ENCODE data around the gene GPD2. TPM values are rescaled to one million over a fixed set of nuclear protein-coding genes. Genes with fewer than 3 reads are reported as not detected.
A peak's percentile ranks its signal among the peaks of the same experiment; 100 is the strongest.
"Not testable (repeated sequence)": the region's sequence is repeated elsewhere in the genome, so short reads cannot be mapped to it uniquely, and the experiment has no call there.

Gene GPD2
- total RNA-seq, 1 donor from 2014 or later, result 21.0 TPM

- no peak for DNase-seq (ENCODE audit: low read depth in 2 of 2)
Measured at GRCh38 chr2:156526950-156527636, 90.9 kb downstream of the GPD2 start.

GRCh38 chr2:156528583-156528982, 92.4 kb downstream of the GPD2 start:
- DNase-seq (ENCODE audit: low read depth in 2 of 2), result not testable (repeated sequence)

GRCh38 chr2:156532989-156533388, 96.8 kb downstream of the GPD2 start:
- DNase-seq (ENCODE audit: low read depth in 2 of 2), result no peak

- DNase-seq (ENCODE audit: low read depth in 2 of 2), result no peak
Measured at GRCh38 chr2:156536534-156536933, 100.4 kb downstream of the GPD2 start.

- DNase-seq (ENCODE audit: low read depth in 2 of 2), result peak in 1 of 2 donors; percentile 36
Measured at GRCh38 chr2:156537141-156537540, 101.0 kb downstream of the GPD2 start.

- no peak for DNase-seq (ENCODE audit: low read depth in 2 of 2)
Measured at GRCh38 chr2:156538083-156538504, 101.9 kb downstream of the GPD2 start.

- DNase-seq (ENCODE audit: low read depth in 2 of 2), result no peak
Measured at GRCh38 chr2:156539086-156539860, 103.1 kb downstream of the GPD2 start.

- no peak for DNase-seq (ENCODE audit: low read depth in 2 of 2)
Measured at GRCh38 chr2:156540706-156541105, 104.5 kb downstream of the GPD2 start.

- DNase-seq (ENCODE audit: low read depth in 2 of 2), result no peak
Measured at GRCh38 chr2:156541229-156541628, 105.0 kb downstream of the GPD2 start.

GRCh38 chr2:156541706-156542105, 105.5 kb downstream of the GPD2 start:
- no peak for DNase-seq (ENCODE audit: low read depth in 2 of 2)

GRCh38 chr2:156548413-156548812, 112.2 kb downstream of the GPD2 start:
- DNase-seq (ENCODE audit: low read depth in 2 of 2), result no peak

- DNase-seq (ENCODE audit: low read depth in 2 of 2), result no peak
Measured at GRCh38 chr2:156553714-156554442, 117.7 kb downstream of the GPD2 start.

GRCh38 chr2:156561326-156561725, 125.1 kb downstream of the GPD2 start:
- DNase-seq (ENCODE audit: low read depth in 2 of 2), result no peak

- DNase-seq (ENCODE audit: low read depth in 2 of 2), result peak in 1 of 2 donors; percentile 8
Measured at GRCh38 chr2:156562124-156562523, 125.9 kb downstream of the GPD2 start.

- DNase-seq (ENCODE audit: low read depth in 2 of 2), result no peak
Measured at GRCh38 chr2:156563994-156564753, 128.0 kb downstream of the GPD2 start.

- no peak for DNase-seq (ENCODE audit: low read depth in 2 of 2)
Measured at GRCh38 chr2:156565066-156565710, 129.0 kb downstream of the GPD2 start.

GRCh38 chr2:156573710-156574109, 137.5 kb downstream of the GPD2 start:
- DNase-seq (ENCODE audit: low read depth in 2 of 2), result no peak

GRCh38 chr2:156574112-156574511, 137.9 kb downstream of the GPD2 start:
- DNase-seq (ENCODE audit: low read depth in 2 of 2), result no peak

- DNase-seq (ENCODE audit: low read depth in 2 of 2), result no peak
Measured at GRCh38 chr2:156576005-156576404, 139.8 kb downstream of the GPD2 start.

- DNase-seq (ENCODE audit: low read depth in 2 of 2), result peak in 1 of 2 donors; percentile 12
Measured at GRCh38 chr2:156580501-156580900, 144.3 kb downstream of the GPD2 start.

- no peak for DNase-seq (ENCODE audit: low read depth in 2 of 2)
Measured at GRCh38 chr2:156581280-156581679, 145.1 kb downstream of the GPD2 start.

Data from lung microvascular endothelial cell (primary cell).